WI38 (cell line): ENCODE data around the gene HCN2.
"Not testable (repeated sequence)": the region's sequence is repeated elsewhere in the genome, so short reads cannot be mapped to it uniquely, and the experiment has no call there.

Source experiments
- H3K4me3 ChIP-seq: 2 replicates; pipeline ENCODE4 v1.5.1; 2011; ENCODE audit warnings: low read depth, mild to moderate bottlenecking, control low read depth, low read length
- CTCF ChIP-seq: IDR thresholded peaks from 2 replicates; pipeline ENCODE4 v1.5.1; 2012; ENCODE audit warnings: low read depth, mild to moderate bottlenecking, control low read depth, low read length

Gene HCN2

GRCh38 chr19:595326-596262 lies 5.9 kb downstream of the HCN2 start:
- H3K4me3 ChIP-seq: no peak overlapping the region

GRCh38 chr19:596263-596655 lies 6.6 kb downstream of the HCN2 start:
- no peak overlapping the region for H3K4me3 ChIP-seq
- no peak for TF ChIP-seq CTCF

More at GRCh38 chr19:595326-596262, 5.9 kb downstream of the HCN2 start:
- no peak for TF ChIP-seq CTCF

GRCh38 chr19:597406-598315 lies 8.0 kb downstream of the HCN2 start:
- TF ChIP-seq CTCF: no peak
- no peak overlapping the region for H3K4me3 ChIP-seq

GRCh38 chr19:601310-601709 lies 11.6 kb downstream of the HCN2 start:
- H3K4me3 ChIP-seq: no peak overlapping the region
- no peak for TF ChIP-seq CTCF

- TF ChIP-seq CTCF: no peak
- H3K4me3 ChIP-seq: no peak overlapping the region
These were observed 12.1 kb downstream of the HCN2 start for GRCh38 chr19:601790-602189.

- H3K4me3 ChIP-seq: no peak overlapping the region
- TF ChIP-seq CTCF: no peak
These were observed 13.0 kb downstream of the HCN2 start for GRCh38 chr19:602391-603301.

GRCh38 chr19:603302-603639 lies 13.6 kb downstream of the HCN2 start:
- H3K4me3 ChIP-seq: not testable (repeated sequence)

- not testable (repeated sequence) for H3K4me3 ChIP-seq
These were observed 14.1 kb downstream of the HCN2 start for GRCh38 chr19:603779-604178.
